ENCODE results near the gene SHROOM3.

DNA sequence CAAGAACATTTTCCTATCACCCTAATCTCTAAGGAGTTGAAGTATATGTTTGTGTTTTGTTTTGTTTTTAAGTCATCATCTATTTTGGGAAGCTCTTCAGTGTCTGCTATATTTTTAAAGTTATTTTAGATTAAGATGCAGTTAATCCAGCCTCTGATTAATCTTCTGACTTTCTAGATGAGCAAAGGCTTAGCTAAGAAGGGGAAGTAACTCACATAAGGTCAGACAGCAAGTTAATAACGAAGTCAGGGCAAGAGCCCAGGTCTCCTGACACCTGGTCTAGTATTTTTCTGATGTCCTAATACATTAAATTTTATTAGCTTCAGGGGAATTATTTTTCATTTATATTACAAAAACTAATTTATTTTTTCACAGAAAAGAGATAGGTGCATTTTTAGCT lies 294.4 kb downstream of the SHROOM3 start:
- no peak for TF ChIP-seq POLR2A (IDR thresholded peaks at IDR 0.05)
- TF ChIP-seq, protein P1, sequence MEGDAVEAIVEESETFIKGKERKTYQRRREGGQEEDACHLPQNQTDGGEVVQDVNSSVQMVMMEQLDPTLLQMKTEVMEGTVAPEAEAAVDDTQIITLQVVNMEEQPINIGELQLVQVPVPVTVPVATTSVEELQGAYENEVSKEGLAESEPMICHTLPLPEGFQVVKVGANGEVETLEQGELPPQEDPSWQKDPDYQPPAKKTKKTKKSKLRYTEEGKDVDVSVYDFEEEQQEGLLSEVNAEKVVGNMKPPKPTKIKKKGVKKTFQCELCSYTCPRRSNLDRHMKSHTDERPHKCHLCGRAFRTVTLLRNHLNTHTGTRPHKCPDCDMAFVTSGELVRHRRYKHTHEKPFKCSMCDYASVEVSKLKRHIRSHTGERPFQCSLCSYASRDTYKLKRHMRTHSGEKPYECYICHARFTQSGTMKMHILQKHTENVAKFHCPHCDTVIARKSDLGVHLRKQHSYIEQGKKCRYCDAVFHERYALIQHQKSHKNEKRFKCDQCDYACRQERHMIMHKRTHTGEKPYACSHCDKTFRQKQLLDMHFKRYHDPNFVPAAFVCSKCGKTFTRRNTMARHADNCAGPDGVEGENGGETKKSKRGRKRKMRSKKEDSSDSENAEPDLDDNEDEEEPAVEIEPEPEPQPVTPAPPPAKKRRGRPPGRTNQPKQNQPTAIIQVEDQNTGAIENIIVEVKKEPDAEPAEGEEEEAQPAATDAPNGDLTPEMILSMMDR (IDR thresholded peaks at IDR 0.05), result no peak
